ENCODE results near the gene CMPK1.

Gene CMPK1

DNA sequence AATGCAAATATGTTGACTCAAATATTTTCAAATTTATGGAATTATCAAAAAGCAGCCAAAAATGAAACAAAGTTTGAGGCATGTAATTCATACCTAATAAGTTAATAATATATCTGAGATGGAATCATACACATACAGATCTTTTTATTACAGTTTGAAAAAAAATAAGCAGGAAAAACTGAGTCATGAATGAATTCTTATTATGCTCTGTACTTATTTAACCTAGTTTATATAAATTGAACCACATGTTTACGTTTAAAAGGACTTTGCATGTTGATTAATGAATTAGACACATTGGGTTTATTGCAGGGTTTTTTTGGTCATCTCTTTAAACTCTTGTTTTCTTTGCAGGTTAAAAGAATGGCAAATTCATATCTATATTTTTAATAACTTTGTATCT, 40.9 kb downstream of the CMPK1 start:
- Histone ChIP-seq H3K27ac (replicated peaks; ENCODE audit: low read length) (no peak overlapping the region), H3K79me1 (ENCODE audit: low read depth, low read length) (no peaks in the 10 kb centered on the region), H3K36me3 (replicated peaks in 1 of 2; ENCODE audit: control insufficient read depth in 2 of 2, insufficient read depth in 2 of 2, low read length in 2 of 2) (peaks cover 2 to 90% of the 10 kb centered on the region in 2 donors), H3K27me3 (ENCODE audit: control insufficient read depth in 3 of 3, insufficient read depth in 3 of 3, low read depth in 1 of 3, low read length in 3 of 3) (no peaks in the 10 kb centered on the region), H2BK12ac (ENCODE audit: low read length) (no peak overlapping the region), H3K4me1 (ENCODE audit: control insufficient read depth in 2 of 2, insufficient read depth in 1 of 2, low read depth in 1 of 2, low read length in 2 of 2) (no peaks in the 10 kb centered on the region), H3K18ac (ENCODE audit: low read length) (no peak overlapping the region), H3K4ac (ENCODE audit: low read length) (no peak overlapping the region), H2AK5ac (ENCODE audit: low read depth, low read length) (no peak overlapping the region), H4K91ac (ENCODE audit: low read depth, low read length, poor library complexity) (no peak overlapping the region), H4K8ac (ENCODE audit: low read depth, low read length) (no peak overlapping the region), H3K14ac (ENCODE audit: low read length) (no peak overlapping the region), H3K9ac (ENCODE audit: low read depth, low read length, poor library complexity) (no peak overlapping the region), H3K4me2 (ENCODE audit: insufficient read depth, low read length, poor library complexity, severe bottlenecking) (no peak overlapping the region), H3K4me3 (ENCODE audit: low read length in 2 of 2) (no peak overlapping the region), H2BK5ac (ENCODE audit: low read length) (no peak overlapping the region), H3K23ac (ENCODE audit: low read depth, low read length, poor library complexity) (no peak overlapping the region), H2BK15ac (ENCODE audit: low read length) (no peak overlapping the region), H2AFZ (ENCODE audit: low read length) (no peak overlapping the region), H3K9me3 (replicated peaks in 1 of 2; ENCODE audit: control insufficient read depth in 2 of 2, insufficient read depth in 1 of 2, low read depth in 1 of 2, low read length in 2 of 2) (no peaks in the 10 kb centered on the region), H2BK120ac (ENCODE audit: low read depth, low read length) (no peak overlapping the region)
- no CpG with 5 or more reads among the region's 1 CpG for WGBS, 2 donors (ENCODE audit: extremely low coverage in 2 of 2, insufficient read length in 2 of 2, insufficient replicate concordance in 1 of 2)
- no peak for DNase-seq (ENCODE audit: low spot score)

DNA sequence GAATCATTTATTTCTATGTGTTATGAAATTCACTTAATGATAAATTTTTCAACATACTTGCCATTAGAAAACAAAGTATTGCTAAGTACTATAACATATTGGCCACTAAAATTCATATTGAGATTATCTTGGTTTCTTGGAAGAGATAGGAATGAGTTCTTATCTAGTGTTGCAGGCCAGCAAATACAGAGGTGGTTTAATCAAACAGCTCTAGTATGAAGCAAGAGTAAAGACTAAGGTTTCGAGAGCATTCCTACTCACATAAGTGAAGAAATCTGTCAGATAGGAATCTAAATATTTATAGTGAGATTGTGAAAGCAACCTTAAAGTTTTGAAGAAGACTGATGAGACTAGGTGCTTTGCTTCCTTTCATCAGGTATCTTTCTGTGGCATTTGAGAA, 44.6 kb downstream of the CMPK1 start:
- Histone ChIP-seq H3K4me2 (ENCODE audit: insufficient read depth, low read length, poor library complexity, severe bottlenecking) (no peak overlapping the region), H3K9me3 (replicated peaks in 1 of 2; ENCODE audit: control insufficient read depth in 2 of 2, insufficient read depth in 1 of 2, low read depth in 1 of 2, low read length in 2 of 2) (no peaks in the 10 kb centered on the region), H3K18ac (ENCODE audit: low read length) (no peak overlapping the region), H3K79me1 (ENCODE audit: low read depth, low read length) (peaks cover 2% of the 10 kb centered on the region), H3K4me3 (ENCODE audit: low read length in 2 of 2) (no peak overlapping the region), H3K36me3 (replicated peaks in 1 of 2; ENCODE audit: control insufficient read depth in 2 of 2, insufficient read depth in 2 of 2, low read length in 2 of 2) (peaks cover 3 to 84% of the 10 kb centered on the region in 2 donors), H3K4ac (ENCODE audit: low read length) (no peak overlapping the region), H3K23ac (ENCODE audit: low read depth, low read length, poor library complexity) (no peak overlapping the region), H3K27ac (replicated peaks; ENCODE audit: low read length) (no peak overlapping the region), H3K14ac (ENCODE audit: low read length) (no peak overlapping the region), H2BK15ac (ENCODE audit: low read length) (no peak overlapping the region), H4K8ac (ENCODE audit: low read depth, low read length) (no peak overlapping the region), H2AK5ac (ENCODE audit: low read depth, low read length) (no peak overlapping the region), H2BK5ac (ENCODE audit: low read length) (no peak overlapping the region), H3K27me3 (ENCODE audit: control insufficient read depth in 3 of 3, insufficient read depth in 3 of 3, low read depth in 1 of 3, low read length in 3 of 3) (no peaks in the 10 kb centered on the region), H2AFZ (ENCODE audit: low read length) (no peak overlapping the region), H4K91ac (ENCODE audit: low read depth, low read length, poor library complexity) (no peak overlapping the region), H3K4me1 (ENCODE audit: control insufficient read depth in 2 of 2, insufficient read depth in 1 of 2, low read depth in 1 of 2, low read length in 2 of 2) (no peaks in the 10 kb centered on the region), H2BK120ac (ENCODE audit: low read depth, low read length) (no peak overlapping the region), H2BK12ac (ENCODE audit: low read length) (no peak overlapping the region), H3K9ac (ENCODE audit: low read depth, low read length, poor library complexity) (no peak overlapping the region)
- no peak for DNase-seq (ENCODE audit: low spot score)
- WGBS, 2 donors (ENCODE audit: extremely low coverage in 2 of 2, insufficient read length in 2 of 2, insufficient replicate concordance in 1 of 2), result no CpG with 5 or more reads among the region's 1 CpG

DNA sequence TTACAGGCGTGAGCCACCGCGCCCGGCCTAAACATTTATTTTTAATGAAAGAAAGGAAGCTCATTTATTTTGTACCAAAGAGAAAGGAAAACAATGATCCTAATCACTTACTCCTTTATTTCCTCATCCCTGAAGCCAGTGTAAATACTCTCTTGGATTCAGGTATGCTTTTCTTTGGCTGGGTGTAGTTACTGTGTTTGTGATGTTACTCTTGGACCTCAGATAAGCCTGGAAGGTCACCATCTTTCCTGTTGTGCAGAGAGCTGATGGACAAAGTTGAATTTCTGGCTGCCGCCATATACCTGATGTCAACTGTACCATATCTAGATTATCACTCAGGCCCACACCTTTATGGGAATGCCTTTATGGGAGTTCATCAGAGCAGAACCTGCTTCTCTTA, 47.1 kb downstream of the CMPK1 start:
- Histone ChIP-seq H2BK5ac (ENCODE audit: low read length) (no peak overlapping the region), H2AK5ac (ENCODE audit: low read depth, low read length) (no peak overlapping the region)
- no CpG with 5 or more reads among the region's 5 CpGs for WGBS, 2 donors (ENCODE audit: extremely low coverage in 2 of 2, insufficient read length in 2 of 2, insufficient replicate concordance in 1 of 2)

DNA sequence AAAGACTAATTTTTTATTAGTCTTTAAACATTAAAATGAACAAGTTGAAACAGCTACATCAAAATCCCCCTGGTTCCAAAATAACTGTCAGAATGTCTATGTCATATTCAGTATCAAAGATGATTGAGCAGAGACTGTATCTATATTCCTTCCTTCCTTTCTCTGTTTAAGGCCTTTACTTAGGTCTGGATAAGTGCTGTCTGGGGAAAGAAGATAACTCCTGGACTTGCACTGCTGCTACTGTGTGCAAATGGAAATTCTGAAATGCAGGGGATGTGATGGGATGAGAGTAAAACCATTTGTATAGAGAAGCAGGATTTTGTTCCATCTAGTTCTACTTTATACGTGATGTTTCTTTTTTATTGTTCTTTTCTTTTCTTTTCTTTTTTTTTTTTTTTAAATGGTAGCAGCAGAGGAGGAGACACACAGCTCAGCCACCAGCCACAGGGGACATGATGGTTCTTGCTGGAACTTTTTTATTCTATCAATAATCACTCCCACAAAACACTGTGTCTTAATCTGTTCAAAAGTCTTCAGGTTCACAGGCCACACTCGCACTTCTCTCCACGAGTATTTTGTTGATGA, 48.9 kb downstream of the CMPK1 start:
- H3K36me3 ChIP-seq (replicated peaks in 1 of 2; ENCODE audit: control insufficient read depth in 2 of 2, insufficient read depth in 2 of 2, low read length in 2 of 2), result peaks cover 3 to 48% of the 10 kb centered on the region in 2 donors
- H3K4me3 ChIP-seq (ENCODE audit: low read length in 2 of 2), result no peak overlapping the region
- H3K9me3 ChIP-seq (replicated peaks in 1 of 2; ENCODE audit: control insufficient read depth in 2 of 2, insufficient read depth in 1 of 2, low read depth in 1 of 2, low read length in 2 of 2), result no peaks in the 10 kb centered on the region
- H2AK5ac ChIP-seq (ENCODE audit: low read depth, low read length), result no peak overlapping the region
- H3K27ac ChIP-seq (replicated peaks; ENCODE audit: low read length), result no peak overlapping the region
- no peak overlapping the region for H2BK5ac ChIP-seq (ENCODE audit: low read length)
- no CpG with 5 or more reads among the region's 3 CpGs for WGBS, 2 donors (ENCODE audit: extremely low coverage in 2 of 2, insufficient read length in 2 of 2, insufficient replicate concordance in 1 of 2)
- H3K27me3 ChIP-seq (ENCODE audit: control insufficient read depth in 3 of 3, insufficient read depth in 3 of 3, low read depth in 1 of 3, low read length in 3 of 3), result no peaks in the 10 kb centered on the region
- H2BK12ac ChIP-seq (ENCODE audit: low read length), result no peak overlapping the region
- peaks cover 2% of the 10 kb centered on the region for H3K79me1 ChIP-seq (ENCODE audit: low read depth, low read length)
- no peak overlapping the region for H3K18ac ChIP-seq (ENCODE audit: low read length)
- no peak overlapping the region for H3K4me2 ChIP-seq (ENCODE audit: insufficient read depth, low read length, poor library complexity, severe bottlenecking)
- H2AFZ ChIP-seq (ENCODE audit: low read length), result no peak overlapping the region
- no peak overlapping the region for H4K91ac ChIP-seq (ENCODE audit: low read depth, low read length, poor library complexity)
- no peak overlapping the region for H2BK120ac ChIP-seq (ENCODE audit: low read depth, low read length)
- no peak overlapping the region for H3K4ac ChIP-seq (ENCODE audit: low read length)
- no peak overlapping the region for H2BK15ac ChIP-seq (ENCODE audit: low read length)
- no peak for DNase-seq (ENCODE audit: low spot score)
- no peak overlapping the region for H3K23ac ChIP-seq (ENCODE audit: low read depth, low read length, poor library complexity)
- H3K14ac ChIP-seq (ENCODE audit: low read length), result no peak overlapping the region
- no peak overlapping the region for H4K8ac ChIP-seq (ENCODE audit: low read depth, low read length)
- H3K4me1 ChIP-seq (ENCODE audit: control insufficient read depth in 2 of 2, insufficient read depth in 1 of 2, low read depth in 1 of 2, low read length in 2 of 2), result no peaks in the 10 kb centered on the region
- no peak overlapping the region for H3K9ac ChIP-seq (ENCODE audit: low read depth, low read length, poor library complexity)

More for the DNA sequence above, 47.1 kb downstream of the CMPK1 start:
- Histone ChIP-seq H3K36me3 (replicated peaks in 1 of 2; ENCODE audit: control insufficient read depth in 2 of 2, insufficient read depth in 2 of 2, low read length in 2 of 2) (peaks cover 3 to 61% of the 10 kb centered on the region in 2 donors), H3K23ac (ENCODE audit: low read depth, low read length, poor library complexity) (no peak overlapping the region), H3K18ac (ENCODE audit: low read length) (no peak overlapping the region), H2AFZ (ENCODE audit: low read length) (no peak overlapping the region), H2BK15ac (ENCODE audit: low read length) (no peak overlapping the region), H2BK12ac (ENCODE audit: low read length) (no peak overlapping the region), H4K8ac (ENCODE audit: low read depth, low read length) (no peak overlapping the region), H2BK120ac (ENCODE audit: low read depth, low read length) (no peak overlapping the region), H3K9ac (ENCODE audit: low read depth, low read length, poor library complexity) (no peak overlapping the region), H3K79me1 (ENCODE audit: low read depth, low read length) (peaks cover 2% of the 10 kb centered on the region), H3K27ac (replicated peaks; ENCODE audit: low read length) (no peak overlapping the region), H4K91ac (ENCODE audit: low read depth, low read length, poor library complexity) (no peak overlapping the region), H3K4me3 (ENCODE audit: low read length in 2 of 2) (no peak overlapping the region), H3K9me3 (replicated peaks in 1 of 2; ENCODE audit: control insufficient read depth in 2 of 2, insufficient read depth in 1 of 2, low read depth in 1 of 2, low read length in 2 of 2) (no peaks in the 10 kb centered on the region), H3K27me3 (ENCODE audit: control insufficient read depth in 3 of 3, insufficient read depth in 3 of 3, low read depth in 1 of 3, low read length in 3 of 3) (no peaks in the 10 kb centered on the region), H3K4me2 (ENCODE audit: insufficient read depth, low read length, poor library complexity, severe bottlenecking) (no peak overlapping the region), H3K4me1 (ENCODE audit: control insufficient read depth in 2 of 2, insufficient read depth in 1 of 2, low read depth in 1 of 2, low read length in 2 of 2) (no peaks in the 10 kb centered on the region), H3K4ac (ENCODE audit: low read length) (no peak overlapping the region), H3K14ac (ENCODE audit: low read length) (no peak overlapping the region)
- DNase-seq (ENCODE audit: low spot score), result no peak
